Lower lobe of right lung (tissue), 2 donors: ENCODE measurements around the gene RAD23A. TPM values are rescaled to one million over a fixed set of nuclear protein-coding genes. Genes with fewer than 3 reads are reported as not detected.

ENCODE experiments used
- ATAC-seq, 2 donors: fragments of 200-7000 bp; cut with Tn5 transposase; one replicate each; pipeline ENCODE4 v1.9.1; 2020 to 2022; ENCODE audit warnings: mild to moderate bottlenecking in 2 of 2, moderate library complexity in 2 of 2
- DNase-seq: peaks from one replicate; pipeline ENCODE4 v3.0.0-alpha.2; 2020
- H3K27ac ChIP-seq: fragments of 200-600 bp; one replicate; pipeline ENCODE4 v1.8.0; 2022
- H3K27me3 ChIP-seq: fragments of 200-600 bp; one replicate; pipeline ENCODE4 v1.8.0; 2022; ENCODE audit warnings: low read depth
- H3K36me3 ChIP-seq: fragments of 200-600 bp; one replicate; pipeline ENCODE4 v1.8.0; 2022; ENCODE audit warnings: mild to moderate bottlenecking
- H3K4me1 ChIP-seq: fragments of 200-600 bp; one replicate; pipeline ENCODE4 v1.8.0; 2022
- H3K4me3 ChIP-seq: fragments of 200-600 bp; one replicate; pipeline ENCODE4 v1.8.0; 2022; ENCODE audit warnings: mild to moderate bottlenecking
- H3K9me3 ChIP-seq: fragments of 200-600 bp; one replicate; pipeline ENCODE4 v1.8.0; 2022
- CTCF ChIP-seq: fragments of 200-600 bp; IDR thresholded peaks from one replicate; pipeline ENCODE4 v1.8.0; 2022; ENCODE audit warnings: antibody characterized with exemption, mild to moderate bottlenecking
- intact Hi-C: fragments of 100-400 bp; cut with DNase I; formaldehyde crosslinking; loops from one replicate; pipeline ENCODE4 v1.11.0; 2022
- total RNA-seq: library from RNA; stranded (reverse); fragmentation: NEBNext Ultra II Directional; extraction: Animal tissue kit (Norgen Biotek cat#: 25700); gene quantifications from one replicate; pipeline ENCODE4 v1.2.1, GENCODE V29; 2021
- donor health status: DM: no; HTN: yes; CAD: no; lungs with severe emphysema.

RAD23A gene
- total RNA-seq, 1 donor from 2014 or later, result 93.3 TPM

DNA sequence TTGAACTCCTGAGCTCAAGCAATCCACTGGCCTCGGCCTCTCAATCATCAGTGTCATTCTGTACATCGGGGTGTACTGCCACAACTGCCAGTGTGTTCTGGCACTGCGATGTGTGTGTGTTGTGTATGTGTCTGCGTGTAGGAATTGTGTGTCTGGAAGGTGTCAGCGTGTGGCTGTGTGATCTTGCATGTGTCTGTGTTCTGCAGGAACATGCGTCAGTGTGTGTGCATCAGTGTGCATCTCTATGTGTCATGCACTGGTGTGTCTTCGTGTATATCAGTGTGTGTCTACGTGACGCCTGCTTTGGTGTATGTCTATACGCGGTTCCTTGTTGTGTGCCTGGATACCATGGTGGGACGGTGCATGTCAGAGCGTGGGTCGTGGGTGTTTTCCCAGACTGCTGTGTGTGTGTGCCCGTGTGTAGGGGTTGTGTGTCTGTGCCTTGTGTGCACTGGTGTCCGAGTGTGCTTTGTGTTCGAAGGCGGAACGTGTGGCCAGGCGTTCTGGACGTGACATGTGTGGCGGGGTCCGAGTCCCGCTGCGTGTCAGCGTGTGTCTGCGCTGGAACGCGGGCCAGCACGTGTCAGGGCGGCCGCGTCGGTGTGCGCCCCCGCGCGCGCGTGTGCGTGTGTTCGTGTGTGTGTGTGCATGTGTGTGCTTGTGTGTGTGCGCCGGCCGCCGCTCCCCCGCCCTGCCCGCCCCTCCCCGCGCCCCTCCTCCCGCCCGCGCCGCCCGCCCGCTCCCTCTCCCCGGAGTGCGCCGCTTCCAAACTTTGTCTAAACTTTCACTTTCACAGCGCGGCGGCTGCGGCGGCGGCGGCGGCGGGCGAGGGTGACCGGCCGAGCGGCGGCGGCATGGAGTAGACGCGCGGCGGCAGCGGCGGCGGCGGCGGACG, 49.3 kb downstream of the RAD23A start, which contains the start of gene NFIX:
Gene NFIX (plus strand): TSS at position 775 of the 895 bp plus-strand sequence. CDS start 363 bp downstream, outside the sequence.
- Histone ChIP-seq H3K4me3 (peak within 1 kb of the TSS; percentile 83), H3K27me3 (no peaks in the 10 kb centered on the region), H3K36me3 (peaks cover 8% of the 10 kb centered on the region), H3K27ac (peak within 1 kb of the TSS; percentile 89), H3K9me3 (no peaks in the 10 kb centered on the region), H3K4me1 (peaks cover 26% of the 10 kb centered on the region)
- ATAC-seq (peak; percentile 47 to 62), DNase-seq (peak; percentile 78)
- intact Hi-C loops, result no loop called here
- TF ChIP-seq CTCF, result no peak

GRCh38 chr19:12995596-12996405, 50.1 kb downstream of the RAD23A start:
- H3K4me1 ChIP-seq, result peaks cover 33% of the 10 kb centered on the region

DNA sequence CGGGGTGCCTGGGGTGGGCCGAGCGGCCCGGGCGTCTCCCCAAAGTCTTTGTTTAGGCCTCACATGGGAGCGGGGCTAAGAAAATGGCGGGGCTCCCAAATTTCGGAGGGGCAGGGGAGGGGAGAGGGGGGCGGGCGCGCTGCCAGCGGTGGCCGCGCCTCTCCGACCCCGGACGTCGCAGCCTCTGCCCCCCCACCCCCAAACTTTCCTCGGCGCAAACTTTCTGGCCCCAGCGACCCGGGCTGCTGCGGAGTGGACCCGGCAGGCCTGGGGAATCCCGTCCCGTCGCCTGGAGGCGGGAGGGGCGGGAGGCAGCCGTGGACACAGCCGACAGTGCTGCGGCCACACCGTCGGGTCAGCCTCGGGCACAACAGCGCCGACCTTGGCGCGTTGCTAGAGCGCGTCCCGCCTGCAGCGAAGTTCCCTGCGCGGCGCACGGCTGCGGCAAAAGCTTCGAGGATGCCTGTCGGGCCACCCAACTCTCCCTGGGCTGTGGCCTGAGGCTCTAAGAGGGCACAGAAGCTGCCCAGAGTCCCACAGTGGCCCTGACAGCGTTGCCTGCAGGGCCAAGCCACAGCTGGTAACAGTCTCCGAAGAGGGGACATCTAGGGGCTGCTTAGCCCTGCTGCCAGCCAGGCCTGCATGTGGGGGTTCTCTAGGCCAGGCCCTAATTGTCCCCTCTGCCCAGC, 50.9 kb downstream of the RAD23A start:
- ATAC-seq, result peak; percentile 59 to 71
- Histone ChIP-seq H3K27ac (peak overlapping the region; percentile 89), H3K36me3 (peaks cover 8% of the 10 kb centered on the region), H3K4me1 (peaks cover 41% of the 10 kb centered on the region), H3K4me3 (peak overlapping the region; percentile 83), H3K9me3 (no peaks in the 10 kb centered on the region), H3K27me3 (no peaks in the 10 kb centered on the region)
- intact Hi-C loops, result no loop called here
- peak; percentile 15 for TF ChIP-seq CTCF
- no peak for DNase-seq

More at GRCh38 chr19:12995596-12996405, 50.1 kb downstream of the RAD23A start:
- DNase-seq (no peak), ATAC-seq (peak; percentile 36 to 41)
- intact Hi-C loops, result no loop called here
- no peaks in the 10 kb centered on the region for H3K9me3 ChIP-seq
- H3K4me3 ChIP-seq, result peak overlapping the region; percentile 83
- H3K27me3 ChIP-seq, result no peaks in the 10 kb centered on the region
- TF ChIP-seq CTCF, result no peak
- peak overlapping the region; percentile 89 for H3K27ac ChIP-seq
- peaks cover 8% of the 10 kb centered on the region for H3K36me3 ChIP-seq

DNA sequence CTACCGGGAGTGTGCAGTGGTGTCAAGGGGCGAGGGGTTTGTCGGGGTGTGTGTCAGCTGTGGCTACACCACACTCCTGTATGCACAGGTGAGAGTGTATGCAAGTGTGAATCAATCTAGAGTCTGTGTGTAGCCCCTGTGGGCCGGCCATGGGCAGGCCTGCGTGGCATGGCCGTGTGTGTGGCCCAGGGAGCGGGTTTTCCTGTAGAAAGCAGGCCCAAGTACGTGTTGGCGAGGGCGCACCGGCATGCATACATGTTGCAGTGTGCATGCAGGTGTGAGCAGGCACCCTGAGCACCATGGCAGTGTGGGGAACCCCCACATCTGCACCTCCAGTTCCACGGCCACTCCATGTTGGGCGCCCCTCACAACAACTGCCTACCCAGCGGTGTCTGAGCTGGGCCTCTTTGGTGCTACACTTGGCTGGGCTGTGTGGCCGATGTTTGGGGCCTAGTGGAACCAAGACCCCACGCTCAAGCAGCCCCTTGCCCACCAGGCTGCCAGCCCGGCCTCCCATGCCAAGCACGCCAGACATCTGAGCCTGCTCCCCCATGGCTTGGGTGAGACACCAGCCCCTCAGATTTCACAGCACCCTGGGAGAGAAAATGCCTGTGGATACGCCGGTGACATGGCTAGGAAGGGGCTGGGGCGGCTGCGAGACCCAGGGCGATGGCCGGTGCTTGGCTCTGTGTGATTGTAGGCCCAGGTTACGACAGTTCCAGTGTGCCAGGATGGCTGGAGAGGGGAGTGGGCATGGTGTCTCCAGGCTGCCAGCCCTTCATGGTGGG, 51.7 kb downstream of the RAD23A start:
- Histone ChIP-seq H3K4me3 (peak overlapping the region; percentile 83), H3K36me3 (peaks cover 8% of the 10 kb centered on the region), H3K27ac (peak overlapping the region; percentile 89), H3K9me3 (no peaks in the 10 kb centered on the region), H3K4me1 (peaks cover 46% of the 10 kb centered on the region), H3K27me3 (no peaks in the 10 kb centered on the region)
- no peak for ATAC-seq
- DNase-seq, result no peak
- intact Hi-C loops, result no loop called here
- no peak for TF ChIP-seq CTCF
